ENCODE data around the gene NUDCD3.

The NUDCD3 gene

GRCh38 chr7:44472843-44473242 is 17.6 kb downstream of the NUDCD3 start:
- no peak for DNase-seq (ENCODE audit: low read depth)
- TF ChIP-seq CTCF (conservative IDR thresholded peaks at IDR 0.05; ENCODE audit: control insufficient read depth, insufficient read depth, low read depth, low read length) = no peak
- no peak overlapping the region for H3K4me3 ChIP-seq (ENCODE audit: control insufficient read depth, low read depth, low read length)

GRCh38 chr7:44471850-44472249 is 18.6 kb downstream of the NUDCD3 start:
- no peak for TF ChIP-seq CTCF (conservative IDR thresholded peaks at IDR 0.05; ENCODE audit: control insufficient read depth, insufficient read depth, low read depth, low read length)
- H3K4me3 ChIP-seq (ENCODE audit: control insufficient read depth, low read depth, low read length) = no peak overlapping the region
- no peak for DNase-seq (ENCODE audit: low read depth)

GRCh38 chr7:44471436-44471835 is 19.0 kb downstream of the NUDCD3 start:
- DNase-seq (ENCODE audit: low read depth) = no peak
- no peak for TF ChIP-seq CTCF (conservative IDR thresholded peaks at IDR 0.05; ENCODE audit: control insufficient read depth, insufficient read depth, low read depth, low read length)

GRCh38 chr7:44470628-44471245 is 19.7 kb downstream of the NUDCD3 start:
- TF ChIP-seq CTCF (conservative IDR thresholded peaks at IDR 0.05; ENCODE audit: control insufficient read depth, insufficient read depth, low read depth, low read length) = no peak
- H3K4me3 ChIP-seq (ENCODE audit: control insufficient read depth, low read depth, low read length) = no peak overlapping the region
- no peak for DNase-seq (ENCODE audit: low read depth)

More at GRCh38 chr7:44471436-44471835, 19.0 kb downstream of the NUDCD3 start:
- H3K4me3 ChIP-seq (ENCODE audit: control insufficient read depth, low read depth, low read length) = no peak overlapping the region

GRCh38 chr7:44470135-44470479 is 20.4 kb downstream of the NUDCD3 start:
- no peak for TF ChIP-seq CTCF (conservative IDR thresholded peaks at IDR 0.05; ENCODE audit: control insufficient read depth, insufficient read depth, low read depth, low read length)
- H3K4me3 ChIP-seq (ENCODE audit: control insufficient read depth, low read depth, low read length) = no peak overlapping the region
- DNase-seq (ENCODE audit: low read depth) = no peak

- TF ChIP-seq CTCF (conservative IDR thresholded peaks at IDR 0.05; ENCODE audit: control insufficient read depth, insufficient read depth, low read depth, low read length) = no peak
- no peak overlapping the region for H3K4me3 ChIP-seq (ENCODE audit: control insufficient read depth, low read depth, low read length)
- DNase-seq (ENCODE audit: low read depth) = no peak
These were observed 20.9 kb downstream of the NUDCD3 start for GRCh38 chr7:44469461-44470134.
